NCI-H2227 (cell line): ENCODE measurements around the gene PTPN5.
"Not testable (repeated sequence)": the region's sequence is repeated elsewhere in the genome, so short reads cannot be mapped to it uniquely, and the experiment has no call there.

ENCODE experiments used
- DNase-seq: peaks from one replicate; lab custom pipeline; 2025; ENCODE audit not compliant: unreplicated experiment; lab: John Stamatoyannopoulos, UW

Gene PTPN5

DNA sequence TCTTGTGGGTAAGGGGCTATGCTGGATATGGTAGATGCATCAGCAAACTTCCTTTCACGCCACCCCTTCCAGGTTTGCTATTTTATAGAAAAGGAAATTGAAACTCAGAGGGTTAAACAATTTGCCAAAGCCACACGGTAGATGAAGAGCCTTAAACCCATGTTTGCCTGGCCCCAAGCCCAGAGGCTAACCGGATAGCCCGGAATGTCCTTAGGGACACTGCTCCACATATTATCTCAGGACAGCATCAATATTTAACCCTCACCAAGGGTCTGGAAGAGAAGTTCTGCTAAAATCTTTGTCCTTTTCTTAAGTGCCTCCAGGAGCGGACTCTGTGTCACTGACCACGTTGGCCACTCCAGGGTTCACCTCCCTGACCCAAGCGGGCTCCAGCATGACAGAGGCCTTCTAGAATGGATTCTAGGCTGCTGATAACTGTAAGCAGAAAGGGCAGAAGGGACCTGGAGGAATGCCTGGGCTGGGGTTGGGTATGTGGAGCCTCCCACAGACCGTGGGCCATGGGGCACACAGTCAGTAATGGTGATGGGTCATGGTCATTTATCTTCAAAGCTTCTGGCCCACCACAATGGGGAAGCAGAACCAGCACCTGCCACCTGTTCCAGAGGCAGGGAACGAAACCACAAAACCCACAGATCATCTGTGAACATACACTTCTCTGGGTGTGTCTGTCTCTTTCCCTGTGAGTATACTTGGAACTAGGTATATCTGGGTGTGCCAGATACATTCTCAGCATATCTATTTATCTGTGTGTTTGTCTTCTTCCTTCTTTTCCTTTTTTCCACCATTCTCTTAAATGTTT is 98.4 kb downstream of the PTPN5 start:
- no peak for DNase-seq

GRCh38 chr11:18691467-18692140 is 100.0 kb downstream of the PTPN5 start:
- not testable (repeated sequence) for DNase-seq

DNA sequence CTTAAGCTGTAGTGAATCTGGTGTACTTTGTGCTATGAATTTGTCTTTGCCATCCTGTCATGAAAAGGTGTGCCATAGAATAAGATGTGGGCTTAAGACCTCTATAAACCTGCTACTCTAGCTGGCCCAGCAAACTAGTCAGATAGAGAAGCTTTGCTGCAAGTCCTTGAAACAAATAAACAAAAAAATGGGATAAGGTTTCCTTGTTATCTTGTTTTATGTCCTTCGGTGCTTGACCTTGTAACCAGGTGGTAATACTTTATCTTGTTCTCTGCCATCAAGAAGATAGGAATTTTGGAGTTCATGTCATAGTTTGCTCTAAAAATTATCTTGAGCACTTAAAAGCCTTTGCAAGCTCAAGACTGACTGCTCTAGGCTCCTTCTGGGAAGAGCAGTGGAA is 107.3 kb downstream of the PTPN5 start:
- DNase-seq, result no peak

DNA sequence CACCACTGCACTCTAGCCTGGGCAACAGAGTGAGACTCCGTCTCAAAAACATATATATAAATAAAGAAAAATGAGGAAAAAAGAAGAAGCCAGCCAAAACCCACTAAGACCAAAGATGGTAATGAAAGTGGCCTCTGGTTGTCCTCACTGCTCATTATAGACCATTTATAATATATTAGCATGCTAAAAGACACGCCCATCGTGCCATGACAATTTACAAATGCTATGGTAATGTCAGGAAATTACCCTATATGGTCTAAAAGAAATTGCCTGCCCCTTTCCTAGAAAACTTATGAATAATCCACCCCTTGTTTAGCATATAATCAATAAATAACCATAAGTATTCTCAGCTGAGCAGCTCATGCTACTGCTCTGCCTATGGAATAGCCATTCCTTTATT is 109.1 kb downstream of the PTPN5 start:
- DNase-seq, result no peak

DNA sequence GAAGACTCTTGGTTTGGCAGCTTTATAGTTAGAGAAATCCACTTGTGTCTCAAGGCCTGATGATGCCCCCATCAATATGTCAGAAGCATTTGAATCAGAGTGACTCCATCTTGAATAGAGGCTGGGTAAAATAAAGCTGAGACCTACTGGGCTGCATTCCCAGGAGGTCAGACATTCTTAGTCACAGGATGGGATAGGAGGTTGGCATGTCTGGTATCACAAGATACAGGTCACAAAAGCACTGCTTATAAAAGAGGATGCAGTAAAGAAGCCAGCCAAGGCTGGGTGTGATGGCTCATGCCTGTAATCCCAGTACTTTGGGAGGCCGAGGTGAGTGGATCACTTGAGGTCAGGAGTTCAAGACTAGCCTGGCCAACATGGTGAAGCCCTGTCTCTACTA is 109.6 kb downstream of the PTPN5 start:
- DNase-seq, result not testable (repeated sequence)
